H9 (cell line): Measurements from ENCODE around the gene SREBF2. TPM values are rescaled to one million over a fixed set of nuclear protein-coding genes. Genes with fewer than 3 reads are reported as not detected.

Source experiments
- DNase-seq: peaks from one replicate; pipeline ENCODE4 v3.0.0-alpha.2; 2017
- H2AFZ ChIP-seq: one replicate; pipeline ENCODE4 v1.6.1; 2013; ENCODE audit warnings: mild to moderate bottlenecking, low read length, control low read depth, moderate library complexity
- H2AK5ac ChIP-seq: 2 replicates; pipeline ENCODE4 v1.6.1; 2013; ENCODE audit warnings: low read length, control low read depth, mixed read lengths; ENCODE audit not compliant: insufficient read length
- H2BK120ac ChIP-seq: one replicate; pipeline ENCODE4 v1.6.1; 2013; ENCODE audit warnings: low read depth, mild to moderate bottlenecking, low read length, control low read depth, inconsistent platforms; ENCODE audit not compliant: poor library complexity, severe bottlenecking
- H2BK12ac ChIP-seq: 2 replicates; pipeline ENCODE4 v1.6.1; 2013; ENCODE audit warnings: low read length, control low read depth, mixed read lengths, low read depth; ENCODE audit not compliant: insufficient read length
- H2BK15ac ChIP-seq: 2 replicates; pipeline ENCODE4 v1.6.1; 2013; ENCODE audit warnings: low read depth, low read length, control low read depth
- H2BK20ac ChIP-seq: one replicate; pipeline ENCODE4 v1.6.1; 2013; ENCODE audit warnings: low read depth, mild to moderate bottlenecking, low read length, control low read depth, inconsistent platforms; ENCODE audit not compliant: poor library complexity, severe bottlenecking
- H2BK5ac ChIP-seq: 2 replicates; pipeline ENCODE4 v1.6.1; 2013; ENCODE audit warnings: low read length, control low read depth, mixed read lengths; ENCODE audit not compliant: insufficient read length
- H3K14ac ChIP-seq: 2 replicates; pipeline ENCODE4 v1.6.1; 2013; ENCODE audit warnings: low read length, control low read depth; ENCODE audit not compliant: insufficient read depth
- H3K18ac ChIP-seq: 2 replicates; pipeline ENCODE4 v1.6.1; 2013; ENCODE audit warnings: low read depth, mild to moderate bottlenecking, mixed read lengths, low read length, control low read depth; ENCODE audit not compliant: insufficient read length
- H3K23ac ChIP-seq: 2 replicates; pipeline ENCODE4 v1.6.1; 2013; ENCODE audit warnings: low read length, control low read depth, mixed read lengths, low read depth; ENCODE audit not compliant: insufficient read length
- H3K23me2 ChIP-seq: 2 replicates; pipeline ENCODE4 v1.6.1; 2013; ENCODE audit warnings: low read depth, mild to moderate bottlenecking, mixed read lengths, low read length, control low read depth; ENCODE audit not compliant: insufficient read length, poor library complexity, severe bottlenecking
- H3K27ac ChIP-seq: 2 replicates; pipeline ENCODE4 v1.5.1; 2013; ENCODE audit warnings: low read length, control low read depth, mixed read lengths, low read depth; ENCODE audit not compliant: insufficient read length
- H3K27me3 ChIP-seq: 2 replicates; pipeline ENCODE4 v1.6.1; 2013; ENCODE audit warnings: low read length, control low read depth, inconsistent platforms; ENCODE audit not compliant: insufficient read depth
- H3K4ac ChIP-seq: 2 replicates; pipeline ENCODE4 v1.6.1; 2013; ENCODE audit warnings: low read depth, mild to moderate bottlenecking, control low read depth, inconsistent platforms, low read length, moderate library complexity
- H3K4me1 ChIP-seq: 2 replicates; pipeline ENCODE4 v1.6.1; 2013; ENCODE audit warnings: low read length, control low read depth, inconsistent platforms; ENCODE audit not compliant: insufficient read depth
- H3K4me2 ChIP-seq: 2 replicates; pipeline ENCODE4 v1.6.1; 2013; ENCODE audit warnings: low read length, control low read depth, mixed read lengths; ENCODE audit not compliant: insufficient read length, insufficient read depth
- H3K56ac ChIP-seq: 2 replicates; pipeline ENCODE4 v1.6.1; 2013; ENCODE audit warnings: low read depth, mild to moderate bottlenecking, mixed read lengths, low read length, control low read depth; ENCODE audit not compliant: insufficient read length
- H3K79me1 ChIP-seq: 2 replicates; pipeline ENCODE4 v1.6.1; 2013; ENCODE audit warnings: low read depth, mild to moderate bottlenecking, moderate library complexity, low read length, control low read depth, inconsistent platforms; ENCODE audit not compliant: insufficient read depth, poor library complexity, severe bottlenecking
- H3K79me2 ChIP-seq: 2 replicates; pipeline ENCODE4 v1.6.1; 2013; ENCODE audit warnings: low read length, control low read depth, inconsistent platforms; ENCODE audit not compliant: insufficient read depth
- H3K9ac ChIP-seq: 2 replicates; pipeline ENCODE4 v1.6.1; 2013; ENCODE audit warnings: low read length, control low read depth, mixed read lengths; ENCODE audit not compliant: insufficient read length; ENCODE audit errors: extremely low read depth
- H3K9me3 ChIP-seq: one replicate; pipeline ENCODE4 v1.6.1; 2013; ENCODE audit warnings: low read depth, low read length, inconsistent platforms; ENCODE audit not compliant: control insufficient read depth
- H3T11ph ChIP-seq: one replicate; pipeline ENCODE4 v1.6.1; 2013; ENCODE audit warnings: mild to moderate bottlenecking, low read length, control low read depth, inconsistent platforms
- H4K20me1 ChIP-seq: one replicate; pipeline ENCODE4 v1.6.1; 2013; ENCODE audit not compliant: control insufficient read depth, insufficient read length, insufficient read depth
- H4K5ac ChIP-seq: 2 replicates; pipeline ENCODE4 v1.6.1; 2013; ENCODE audit warnings: low read depth, mild to moderate bottlenecking, mixed read lengths, low read length, control low read depth; ENCODE audit not compliant: insufficient read length
- H4K8ac ChIP-seq: replicated peaks from 2 replicates; pipeline ENCODE4 v1.6.1; 2013; ENCODE audit warnings: low read length, control low read depth, mixed read lengths, low read depth; ENCODE audit not compliant: insufficient read length
- H4K91ac ChIP-seq: 2 replicates; pipeline ENCODE4 v1.6.1; 2013; ENCODE audit warnings: low read depth, mild to moderate bottlenecking, moderate library complexity, mixed read lengths, low read length, control low read depth; ENCODE audit not compliant: insufficient read length
- H3K27ac Mint-ChIP-seq, 3 experiments: 2 replicates in 2 of 3; 3 replicates in 1 of 3; pipeline ENCODE4 v1.8.0; 2020 to 2021; ENCODE audit warnings: mixed read lengths in 3 of 3, mild to moderate bottlenecking in 1 of 3, moderate library complexity in 1 of 3
- H3K27me3 Mint-ChIP-seq: 2 replicates; pipeline ENCODE4 v1.8.0; 2021; ENCODE audit warnings: low read depth, mild to moderate bottlenecking, moderate library complexity, mixed read lengths
- H3K36me3 Mint-ChIP-seq, 3 experiments: 2 replicates in 2 of 3; 3 replicates in 1 of 3; pipeline ENCODE4 v1.8.0; 2020 to 2021; ENCODE audit warnings: low read depth in 3 of 3, mixed read lengths in 3 of 3; ENCODE audit not compliant: insufficient read depth in 1 of 3
- H3K4me1 Mint-ChIP-seq, 2 experiments: 2 replicates each; pipeline ENCODE4 v1.8.0; 2020; ENCODE audit warnings: mixed read lengths in 2 of 2
- H3K4me3 Mint-ChIP-seq, 2 experiments: 2 replicates in 1 of 2; 3 replicates in 1 of 2; pipeline ENCODE4 v1.8.0; 2020 to 2021; ENCODE audit warnings: mild to moderate bottlenecking in 2 of 2, mixed read lengths in 2 of 2, moderate library complexity in 1 of 2
- H3K9me3 Mint-ChIP-seq, 2 experiments: 2 replicates in 1 of 2; 3 replicates in 1 of 2; pipeline ENCODE4 v1.8.0; 2020; ENCODE audit warnings: mild to moderate bottlenecking in 2 of 2, mixed read lengths in 2 of 2, moderate library complexity in 1 of 2
- CTCF ChIP-seq: fragments of 200-600 bp; sonication (generic); conservative IDR thresholded peaks from 3 replicates; pipeline ENCODE4 v1.8.0; 2021; ENCODE audit warnings: antibody characterized with exemption, mild to moderate bottlenecking
- WGBS: extraction: QIAGEN DNeasy Blood & Tissue Kit; methylation state at CpG from one replicate; pipeline ENCODE4 v1.1.7; 2013; ENCODE audit warnings: missing lambda C conversion rate, low lambda C conversion rate, mixed read lengths; ENCODE audit not compliant: insufficient read length; ENCODE audit errors: extremely low coverage; 5-methylcytosine and 5-hydroxymethylcytosine counted together
- total RNA-seq: library from RNA; stranded (reverse); gene quantifications from 2 replicates; pipeline ENCODE4 v1.2.1, GENCODE V29; 2021

Gene SREBF2
- total RNA-seq, 1 experiment from 2014 or later: 146 TPM

DNA sequence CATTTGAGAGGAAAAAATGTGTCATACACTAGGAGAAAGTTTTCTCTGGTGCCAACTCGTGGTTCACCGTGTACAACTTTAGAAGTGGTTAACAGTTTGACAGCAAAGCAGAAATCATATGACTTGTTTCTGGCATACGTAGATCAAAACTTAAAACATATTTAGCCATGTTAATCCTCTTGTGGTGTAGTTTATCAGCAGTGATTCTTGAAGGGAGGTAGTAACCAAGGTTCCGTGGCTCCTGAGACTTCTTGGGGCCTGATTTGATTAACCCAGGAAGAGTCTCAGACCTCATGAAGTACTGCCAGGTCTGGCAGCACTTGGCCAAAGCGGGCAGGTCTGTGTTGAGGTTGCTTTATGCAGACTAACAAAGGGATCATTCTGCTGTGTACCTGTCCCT, 40.5 kb downstream of the SREBF2 start:
- no peaks in the 10 kb centered on the region for H3K4me1 Mint-ChIP-seq
- H3K18ac ChIP-seq: no peak overlapping the region
- no peaks in the 10 kb centered on the region for H3K27me3 ChIP-seq
- H4K91ac ChIP-seq: no peak overlapping the region
- H3T11ph ChIP-seq: no peak overlapping the region
- no peaks in the 10 kb centered on the region for H3K23me2 ChIP-seq
- no peak overlapping the region for H3K56ac ChIP-seq
- H3K27me3 Mint-ChIP-seq: no peaks in the 10 kb centered on the region
- H3K27ac Mint-ChIP-seq: no peak overlapping the region
- no peak overlapping the region for H3K14ac ChIP-seq
- no peaks in the 10 kb centered on the region for H3K79me2 ChIP-seq
- no peak overlapping the region for H2BK120ac ChIP-seq
- H3K36me3 Mint-ChIP-seq: peaks cover 44 to 88% (median 86%) of the 10 kb centered on the region in 3 experiments; a peak in 6 of 7 replicates
- no peak overlapping the region for H3K27ac ChIP-seq
- no peak for TF ChIP-seq CTCF
- no peak overlapping the region for H3K4me2 ChIP-seq
- H4K8ac ChIP-seq: no peak overlapping the region
- H3K9ac ChIP-seq: no peak overlapping the region
- H3K23ac ChIP-seq: no peak overlapping the region
- no peak overlapping the region for H2BK20ac ChIP-seq
- no peaks in the 10 kb centered on the region for H3K4me1 ChIP-seq
- no peak overlapping the region for H2AK5ac ChIP-seq
- H3K9me3 Mint-ChIP-seq: no peaks in the 10 kb centered on the region
- H3K4me3 Mint-ChIP-seq: no peak overlapping the region
- H2BK12ac ChIP-seq: no peak overlapping the region
- H3K4ac ChIP-seq: no peak overlapping the region
- no CpG with 5 or more reads among the region's 5 CpGs for WGBS
- H4K20me1 ChIP-seq: no peaks in the 10 kb centered on the region
- no peak overlapping the region for H4K5ac ChIP-seq
- no peak overlapping the region for H2BK15ac ChIP-seq
- H3K79me1 ChIP-seq: no peaks in the 10 kb centered on the region
- no peak overlapping the region for H2AFZ ChIP-seq
- no peak for DNase-seq
- no peak overlapping the region for H2BK5ac ChIP-seq
- no peaks in the 10 kb centered on the region for H3K9me3 ChIP-seq
